ENCODE data around the gene RGPD8. TPM values are rescaled to one million over a fixed set of nuclear protein-coding genes. Genes with fewer than 3 reads are reported as not detected.
"Not testable (repeated sequence)": the region's sequence is repeated elsewhere in the genome, so short reads cannot be mapped to it uniquely, and the experiment has no call there.

Gene RGPD8
- total RNA-seq, 6 experiments from 2014 or later = 4.1 to 6.6 (median 5.5) TPM

DNA sequence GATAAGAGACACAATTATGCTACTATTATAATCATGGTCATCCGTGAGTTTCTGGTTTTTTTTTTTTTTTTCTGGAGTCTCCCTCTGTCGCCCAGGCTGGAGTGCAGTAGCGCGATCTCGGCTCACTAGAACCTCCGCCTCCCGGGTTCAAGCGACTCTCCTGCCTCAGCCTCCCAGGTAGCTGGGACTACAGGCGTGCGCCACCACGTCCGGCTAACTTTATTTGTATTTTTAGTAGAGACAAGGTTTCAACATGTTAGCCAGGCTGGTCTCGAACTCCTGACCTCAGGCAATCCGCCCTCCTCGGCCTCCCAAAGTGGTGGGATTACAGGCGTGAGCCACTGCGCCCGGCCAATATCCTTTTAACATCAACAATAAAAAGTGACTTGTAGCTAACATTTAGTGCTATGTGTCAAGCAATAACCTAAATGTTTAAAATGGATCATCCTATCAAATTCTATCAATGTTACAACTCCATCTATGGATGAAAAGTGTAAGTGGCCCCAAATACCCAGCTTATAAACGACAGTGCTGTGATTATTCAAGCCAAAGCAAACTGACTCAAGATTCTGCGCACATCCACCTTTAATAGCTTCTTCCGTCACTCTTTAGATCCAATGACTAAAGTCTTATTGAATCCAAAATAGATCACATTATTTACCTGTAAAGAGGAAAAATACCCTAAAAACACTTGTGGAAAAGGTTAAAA is 1.7 kb downstream of the RGPD8 start:
- H3K9me3 Mint-ChIP-seq; H3K36me3 Mint-ChIP-seq (ENCODE audit: low read depth); H3K27ac Mint-ChIP-seq; DNase-seq; H3K4me1 Mint-ChIP-seq (ENCODE audit: low read depth); H3K27me3 Mint-ChIP-seq (ENCODE audit: insufficient read depth): not testable (repeated sequence)
- H3K4me3 Mint-ChIP-seq = peak overlapping the region; percentile 65; the same call in 1 of the 2 replicates

DNA sequence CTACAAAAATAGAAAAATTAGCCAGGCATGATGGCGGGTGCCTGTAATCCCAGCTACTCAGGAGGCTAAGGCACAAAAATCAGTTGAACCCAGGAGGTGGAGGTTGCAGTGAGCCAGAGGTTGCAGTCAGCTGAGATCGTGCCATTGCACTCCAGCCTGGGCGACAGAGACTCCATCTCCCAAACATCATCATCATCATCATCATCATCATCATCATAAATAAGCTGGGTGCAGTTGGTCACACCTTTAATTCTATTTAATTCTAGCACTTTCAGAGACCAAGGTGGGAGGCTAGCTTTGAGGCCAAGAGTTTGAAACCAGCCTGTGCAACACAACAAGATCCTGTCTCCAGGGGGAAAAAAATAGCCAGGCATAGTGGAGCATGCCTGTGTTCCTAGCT is 8.9 kb downstream of the RGPD8 start:
- not testable (repeated sequence) for H3K9me3 Mint-ChIP-seq; H3K27me3 Mint-ChIP-seq (ENCODE audit: insufficient read depth); H3K4me3 Mint-ChIP-seq; H3K4me1 Mint-ChIP-seq (ENCODE audit: low read depth); H3K27ac Mint-ChIP-seq; H3K36me3 Mint-ChIP-seq (ENCODE audit: low read depth); DNase-seq

DNA sequence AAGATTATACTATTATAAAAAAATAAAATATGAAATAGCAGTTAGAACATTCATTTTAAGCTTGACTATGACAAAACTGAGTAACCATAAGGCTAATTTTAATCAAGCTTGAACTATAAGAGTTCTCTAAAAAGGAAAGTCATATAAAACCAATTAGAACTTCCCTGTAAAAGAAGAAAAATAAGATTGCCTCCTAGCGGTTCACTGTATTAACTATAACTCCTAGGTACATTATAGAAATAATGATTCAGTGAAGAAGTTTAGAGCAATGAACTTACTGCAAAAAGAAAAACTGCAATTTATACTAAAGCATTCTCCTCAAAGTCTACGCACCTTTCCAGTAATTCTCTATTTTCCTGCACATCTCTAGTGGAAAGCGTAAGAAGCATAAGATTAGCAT is 16.6 kb downstream of the RGPD8 start:
- TF ChIP-seq CTCF (IDR thresholded peaks at IDR 0.05) = peak; percentile 28; the same call in 1 of the 2 replicates
- H3K27ac Mint-ChIP-seq; H3K27me3 Mint-ChIP-seq (ENCODE audit: insufficient read depth); H3K36me3 Mint-ChIP-seq (ENCODE audit: low read depth); H3K9me3 Mint-ChIP-seq; H3K4me1 Mint-ChIP-seq (ENCODE audit: low read depth); H3K4me3 Mint-ChIP-seq: not testable (repeated sequence)
- DNase-seq = peak; percentile 18

DNA sequence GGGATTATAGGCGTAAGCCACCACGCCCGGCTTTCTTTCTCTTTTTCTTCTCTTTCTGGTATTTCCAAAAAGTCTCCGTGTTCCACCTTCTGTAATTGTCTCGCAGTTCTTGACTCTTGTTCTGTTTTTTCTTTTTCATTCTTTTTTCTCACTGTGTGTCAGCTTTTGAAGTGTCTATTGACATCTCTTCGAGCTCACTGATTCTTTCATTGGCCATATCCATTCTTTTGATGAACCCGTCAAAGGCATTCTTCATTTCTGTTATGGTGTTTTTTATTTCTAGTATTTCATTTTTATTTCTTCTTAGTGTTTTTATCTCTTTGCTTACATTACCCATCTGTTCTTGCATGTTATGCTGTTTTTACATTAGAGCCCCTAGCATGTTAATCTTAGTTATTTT is 73.4 kb downstream of the RGPD8 start:
- H3K36me3 Mint-ChIP-seq (ENCODE audit: low read depth); H3K4me3 Mint-ChIP-seq; H3K4me1 Mint-ChIP-seq (ENCODE audit: low read depth); DNase-seq; H3K27ac Mint-ChIP-seq; H3K27me3 Mint-ChIP-seq (ENCODE audit: insufficient read depth): not testable (repeated sequence)
- peaks cover 14% of the 10 kb centered on the region for H3K9me3 Mint-ChIP-seq

- not testable (repeated sequence) for H3K27ac Mint-ChIP-seq; H3K27me3 Mint-ChIP-seq (ENCODE audit: insufficient read depth); H3K4me3 Mint-ChIP-seq; DNase-seq; H3K4me1 Mint-ChIP-seq (ENCODE audit: low read depth); H3K9me3 Mint-ChIP-seq; H3K36me3 Mint-ChIP-seq (ENCODE audit: low read depth)
Measured at GRCh38 chr2:112354335-112354734, 79.1 kb downstream of the RGPD8 start.

GRCh38 chr2:112352809-112353603 is 80.4 kb downstream of the RGPD8 start:
- not testable (repeated sequence) for H3K4me1 Mint-ChIP-seq (ENCODE audit: low read depth)

GRCh38 chr2:112352292-112352691 is 81.2 kb downstream of the RGPD8 start:
- not testable (repeated sequence) for H3K36me3 Mint-ChIP-seq (ENCODE audit: low read depth); H3K27me3 Mint-ChIP-seq (ENCODE audit: insufficient read depth); DNase-seq; H3K4me3 Mint-ChIP-seq; H3K4me1 Mint-ChIP-seq (ENCODE audit: low read depth); H3K27ac Mint-ChIP-seq; H3K9me3 Mint-ChIP-seq

More at GRCh38 chr2:112352809-112353603, 80.4 kb downstream of the RGPD8 start:
- not testable (repeated sequence) for H3K36me3 Mint-ChIP-seq (ENCODE audit: low read depth); DNase-seq; H3K9me3 Mint-ChIP-seq; H3K27me3 Mint-ChIP-seq (ENCODE audit: insufficient read depth); H3K27ac Mint-ChIP-seq; H3K4me3 Mint-ChIP-seq

- H3K27ac Mint-ChIP-seq = no peak overlapping the region
- DNase-seq = no peak
- peaks cover 6% of the 10 kb centered on the region for H3K27me3 Mint-ChIP-seq (ENCODE audit: insufficient read depth)
- no peak overlapping the region for H3K4me3 Mint-ChIP-seq
- H3K4me1 Mint-ChIP-seq (ENCODE audit: low read depth) = no peaks in the 10 kb centered on the region
- peaks cover 6% of the 10 kb centered on the region; the same call in 1 of the 2 replicates for H3K9me3 Mint-ChIP-seq
- TF ChIP-seq CTCF (IDR thresholded peaks at IDR 0.05) = peak; percentile 17; the same call in 1 of the 2 replicates
- H3K36me3 Mint-ChIP-seq (ENCODE audit: low read depth) = no peaks in the 10 kb centered on the region
Measured at GRCh38 chr2:112345030-112346027, 88.1 kb downstream of the RGPD8 start.

Data from HFFc6 (cell line).